ENCODE results near the gene PML. TPM values are rescaled to one million over a fixed set of nuclear protein-coding genes. Genes with fewer than 3 reads are reported as not detected.

Gene PML
- total RNA-seq, 2 donors from 2014 or later, result 26.5 to 28.9 TPM

DNA sequence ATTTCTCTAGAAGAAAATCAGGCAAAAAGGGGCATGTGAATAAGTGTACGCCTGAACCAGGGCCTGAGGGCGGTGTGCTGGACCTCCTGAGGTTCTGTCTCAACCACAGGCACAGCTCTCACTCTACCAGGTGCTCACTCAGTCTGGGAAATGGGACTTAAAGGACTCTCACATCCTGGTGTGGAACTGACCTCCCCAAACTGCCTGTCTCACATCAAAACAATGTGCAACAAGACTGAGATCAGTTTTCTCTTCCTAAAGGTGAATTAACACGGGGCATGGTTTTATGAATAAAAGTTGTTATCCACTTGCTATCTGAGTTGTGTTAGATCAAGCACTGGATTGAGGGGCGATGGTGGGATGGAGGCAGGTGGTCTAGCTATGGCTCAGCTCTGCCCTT is 7.3 kb upstream of the PML start:
- Mint-ChIP-seq H3K36me3 (ENCODE audit: low read depth) (no peaks in the 10 kb centered on the region), H3K4me1 (no peaks in the 10 kb centered on the region), H3K27ac (no peak overlapping the region), H3K9me3 (no peaks in the 10 kb centered on the region), H3K27me3 (ENCODE audit: insufficient read depth) (no peaks in the 10 kb centered on the region), H3K4me3 (no peak overlapping the region)
- WGBS, 2 experiments (ENCODE audit: insufficient coverage in 1 of 2, insufficient read length in 1 of 2), result 90 to 97% methylated on average over 3 to 4 of the region's 4 CpGs
- Histone ChIP-seq H3K9ac (ENCODE audit: extremely low read depth, low read length, poor library complexity, severe bottlenecking) (no peak overlapping the region), H3K27ac (ENCODE audit: low read depth, low read length) (no peak overlapping the region), H3K27me3 (ENCODE audit: control insufficient read depth, insufficient read depth, low read length, poor library complexity, severe bottlenecking) (no peaks in the 10 kb centered on the region), H3K4me3 (ENCODE audit: low read length) (no peak overlapping the region), H3K36me3 (ENCODE audit: control insufficient read depth, insufficient read depth, low read length) (no peaks in the 10 kb centered on the region), H3K4me1 (ENCODE audit: control insufficient read depth, insufficient read depth, low read length) (no peaks in the 10 kb centered on the region), H3K9me3 (ENCODE audit: control insufficient read depth, low read length) (no peaks in the 10 kb centered on the region)
- TF ChIP-seq, protein P1, sequence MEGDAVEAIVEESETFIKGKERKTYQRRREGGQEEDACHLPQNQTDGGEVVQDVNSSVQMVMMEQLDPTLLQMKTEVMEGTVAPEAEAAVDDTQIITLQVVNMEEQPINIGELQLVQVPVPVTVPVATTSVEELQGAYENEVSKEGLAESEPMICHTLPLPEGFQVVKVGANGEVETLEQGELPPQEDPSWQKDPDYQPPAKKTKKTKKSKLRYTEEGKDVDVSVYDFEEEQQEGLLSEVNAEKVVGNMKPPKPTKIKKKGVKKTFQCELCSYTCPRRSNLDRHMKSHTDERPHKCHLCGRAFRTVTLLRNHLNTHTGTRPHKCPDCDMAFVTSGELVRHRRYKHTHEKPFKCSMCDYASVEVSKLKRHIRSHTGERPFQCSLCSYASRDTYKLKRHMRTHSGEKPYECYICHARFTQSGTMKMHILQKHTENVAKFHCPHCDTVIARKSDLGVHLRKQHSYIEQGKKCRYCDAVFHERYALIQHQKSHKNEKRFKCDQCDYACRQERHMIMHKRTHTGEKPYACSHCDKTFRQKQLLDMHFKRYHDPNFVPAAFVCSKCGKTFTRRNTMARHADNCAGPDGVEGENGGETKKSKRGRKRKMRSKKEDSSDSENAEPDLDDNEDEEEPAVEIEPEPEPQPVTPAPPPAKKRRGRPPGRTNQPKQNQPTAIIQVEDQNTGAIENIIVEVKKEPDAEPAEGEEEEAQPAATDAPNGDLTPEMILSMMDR (conservative IDR thresholded peaks at IDR 0.05), result no peak
- no peak for DNase-seq

DNA sequence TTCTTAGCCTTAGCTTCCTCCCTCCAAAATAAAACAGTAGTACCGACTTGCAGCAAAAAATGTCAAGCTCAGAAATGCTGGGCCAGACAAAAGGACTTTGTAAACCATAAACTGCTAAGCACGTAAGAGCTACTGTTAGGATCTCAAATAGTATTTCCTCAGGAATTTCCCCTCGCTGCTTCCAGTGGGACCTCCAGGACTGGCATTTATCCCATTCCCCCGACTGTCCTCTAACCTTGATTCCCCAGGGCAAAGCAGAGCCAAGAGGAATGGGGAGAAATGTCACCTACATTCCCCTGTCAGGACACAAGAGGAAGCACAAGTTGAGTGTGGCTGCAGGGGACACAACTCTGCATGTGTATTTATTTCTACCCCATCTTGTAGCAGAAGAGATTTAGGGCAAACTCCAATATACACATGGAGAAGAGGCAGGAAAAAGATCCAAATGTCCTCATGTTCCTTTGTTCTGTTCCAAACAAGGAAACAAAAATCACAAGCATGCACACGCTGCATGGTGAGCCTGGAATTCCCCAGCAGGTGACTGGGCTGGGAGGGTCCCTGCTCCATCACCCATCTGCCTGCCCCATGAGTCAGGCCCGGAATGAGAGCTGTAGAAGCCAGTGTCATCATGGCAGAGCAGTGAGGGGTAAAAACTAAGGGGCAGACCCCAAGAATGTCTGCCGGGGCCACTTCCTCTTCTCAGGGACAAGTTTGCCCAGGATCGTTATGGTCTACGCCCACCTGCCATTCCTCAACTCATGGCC is 6.7 kb upstream of the PML start:
- DNase-seq, result no peak
- Mint-ChIP-seq H3K9me3 (no peaks in the 10 kb centered on the region), H3K27ac (no peak overlapping the region), H3K4me1 (no peaks in the 10 kb centered on the region), H3K36me3 (ENCODE audit: low read depth) (no peaks in the 10 kb centered on the region), H3K27me3 (ENCODE audit: insufficient read depth) (peaks cover 2% of the 10 kb centered on the region), H3K4me3 (no peak overlapping the region)
- H3K27ac ChIP-seq (ENCODE audit: low read depth, low read length), result no peak overlapping the region
- TF ChIP-seq, protein P1 (conservative IDR thresholded peaks at IDR 0.05), result no peak
- H3K36me3 ChIP-seq (ENCODE audit: control insufficient read depth, insufficient read depth, low read length), result no peaks in the 10 kb centered on the region
- H3K9ac ChIP-seq (ENCODE audit: extremely low read depth, low read length, poor library complexity, severe bottlenecking), result no peak overlapping the region
- H3K4me3 ChIP-seq (ENCODE audit: low read length), result no peak overlapping the region
- no peaks in the 10 kb centered on the region for H3K9me3 ChIP-seq (ENCODE audit: control insufficient read depth, low read length)
- no peaks in the 10 kb centered on the region for H3K27me3 ChIP-seq (ENCODE audit: control insufficient read depth, insufficient read depth, low read length, poor library complexity, severe bottlenecking)
- 84 to 90% methylated on average over 7 to 9 of the region's 9 CpGs for WGBS, 2 experiments (ENCODE audit: insufficient coverage in 1 of 2, insufficient read length in 1 of 2)
- H3K4me1 ChIP-seq (ENCODE audit: control insufficient read depth, insufficient read depth, low read length), result no peaks in the 10 kb centered on the region

DNA sequence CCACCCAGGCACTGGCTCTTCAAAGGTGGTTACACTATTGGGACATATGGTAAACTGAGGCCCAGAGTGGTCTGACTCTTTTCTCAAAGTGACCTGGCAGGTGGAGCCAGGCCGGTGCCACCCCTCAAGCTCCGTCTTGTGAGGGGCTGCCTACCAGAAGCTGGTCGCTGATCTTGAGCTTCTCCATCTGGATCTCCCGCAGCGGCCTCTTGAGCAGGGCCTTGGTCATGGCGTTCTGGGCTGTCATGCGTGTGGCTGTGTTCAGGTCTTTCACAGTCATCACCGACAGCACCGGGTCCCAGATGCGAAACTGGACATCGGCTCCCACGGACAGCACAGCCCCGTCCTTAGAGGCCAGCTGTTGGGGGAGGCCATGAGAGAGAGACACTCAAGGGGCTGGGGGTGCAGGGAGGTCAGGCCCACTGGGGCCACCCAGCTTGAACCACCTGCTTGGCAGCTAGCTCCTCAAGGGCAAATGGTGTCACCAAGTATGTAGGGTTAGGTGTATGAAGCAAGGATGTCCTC is 6.0 kb upstream of the PML start:
- no peak overlapping the region for H3K27ac ChIP-seq (ENCODE audit: low read depth, low read length)

More for the DNA sequence above, 6.0 kb upstream of the PML start:
- Histone ChIP-seq H3K27me3 (ENCODE audit: control insufficient read depth, insufficient read depth, low read length, poor library complexity, severe bottlenecking) (no peaks in the 10 kb centered on the region), H3K4me1 (ENCODE audit: control insufficient read depth, insufficient read depth, low read length) (no peaks in the 10 kb centered on the region), H3K36me3 (ENCODE audit: control insufficient read depth, insufficient read depth, low read length) (no peaks in the 10 kb centered on the region), H3K9me3 (ENCODE audit: control insufficient read depth, low read length) (no peaks in the 10 kb centered on the region), H3K9ac (ENCODE audit: extremely low read depth, low read length, poor library complexity, severe bottlenecking) (no peak overlapping the region), H3K4me3 (ENCODE audit: low read length) (no peak overlapping the region)
- Mint-ChIP-seq H3K36me3 (ENCODE audit: low read depth) (no peaks in the 10 kb centered on the region), H3K9me3 (no peaks in the 10 kb centered on the region), H3K27me3 (ENCODE audit: insufficient read depth) (peaks cover 3% of the 10 kb centered on the region), H3K4me1 (no peaks in the 10 kb centered on the region), H3K27ac (no peak overlapping the region), H3K4me3 (no peak overlapping the region)
- 93 to 98% methylated on average over 9 to 13 of the region's 13 CpGs for WGBS, 2 experiments (ENCODE audit: insufficient coverage in 1 of 2, insufficient read length in 1 of 2)
- no peak for DNase-seq
- TF ChIP-seq, protein P1 (conservative IDR thresholded peaks at IDR 0.05), result no peak
